GM23338 (cell line): ENCODE data around the gene PRPF31. TPM values are rescaled to one million over a fixed set of nuclear protein-coding genes. Genes with fewer than 3 reads are reported as not detected.

Experiments
- ATAC-seq: fragments of 200-7000 bp; cut with Tn5 transposase; 3 replicates; pipeline ENCODE4 v1.9.1; 2020
- DNase-seq: peaks from one replicate; pipeline ENCODE4 v3.0.0-alpha.2; 2015; ENCODE audit warnings: low spot score
- H2AFZ ChIP-seq: fragments of 200-600 bp; sonication (generic); 2 replicates; pipeline ENCODE4 v1.8.0; 2016; ENCODE audit warnings: antibody characterized with exemption, mild to moderate bottlenecking, moderate library complexity
- H3F3A ChIP-seq: fragments of 200-600 bp; sonication (generic); replicated peaks from 2 replicates; pipeline ENCODE4 v1.8.0; 2017; ENCODE audit warnings: antibody characterized with exemption, mixed run types, low read depth
- H3K27ac ChIP-seq: fragments of 200-600 bp; sonication (generic); 2 replicates; pipeline ENCODE4 v1.6.1; 2016; ENCODE audit warnings: low read depth
- H3K27me3 ChIP-seq: fragments of 200-600 bp; sonication (generic); 2 replicates; pipeline ENCODE4 v1.8.0; 2016; ENCODE audit warnings: mild to moderate bottlenecking, mixed run types, moderate library complexity; ENCODE audit not compliant: insufficient read depth
- H3K36me3 ChIP-seq: fragments of 200-600 bp; sonication (generic); 2 replicates; pipeline ENCODE4 v1.8.0; 2016; ENCODE audit warnings: mild to moderate bottlenecking; ENCODE audit not compliant: insufficient read depth
- H3K4me1 ChIP-seq: fragments of 200-600 bp; sonication (generic); 2 replicates; pipeline ENCODE4 v1.8.0; 2016; ENCODE audit warnings: mild to moderate bottlenecking, moderate library complexity; ENCODE audit not compliant: insufficient read depth
- H3K4me2 ChIP-seq: fragments of 200-600 bp; sonication (generic); 2 replicates; pipeline ENCODE4 v1.7.1; 2017; ENCODE audit warnings: mixed run types
- H3K4me3 ChIP-seq: fragments of 200-600 bp; sonication (generic); 2 replicates; pipeline ENCODE4 v1.6.1; 2016; ENCODE audit warnings: mixed run types
- H3K79me2 ChIP-seq: fragments of 200-600 bp; sonication (generic); replicated peaks from 2 replicates; pipeline ENCODE4 v1.8.0; 2017; ENCODE audit warnings: mild to moderate bottlenecking; ENCODE audit not compliant: insufficient read depth
- H3K9me2 ChIP-seq: fragments of 200-600 bp; sonication (generic); 2 replicates; pipeline ENCODE4 v1.8.0; 2017; ENCODE audit not compliant: insufficient read depth
- H4K20me1 ChIP-seq: fragments of 200-600 bp; sonication (generic); replicated peaks from 2 replicates; pipeline ENCODE4 v1.8.0; 2017; ENCODE audit warnings: mild to moderate bottlenecking; ENCODE audit not compliant: insufficient read depth
- H3K27ac Mint-ChIP-seq: 2 replicates; pipeline ENCODE4 v1.8.0; 2020; ENCODE audit warnings: inconsistent platforms, mild to moderate bottlenecking, moderate library complexity, mixed read lengths
- H3K27me3 Mint-ChIP-seq: 3 replicates; pipeline ENCODE4 v1.8.0; 2022; ENCODE audit warnings: low read depth, mild to moderate bottlenecking, moderate library complexity, mixed read lengths, inconsistent platforms; ENCODE audit not compliant: insufficient read depth, poor library complexity
- H3K36me3 Mint-ChIP-seq: 3 replicates; pipeline ENCODE4 v1.8.0; 2021; ENCODE audit warnings: low read depth, mild to moderate bottlenecking, inconsistent platforms, moderate library complexity, mixed read lengths
- H3K4me1 Mint-ChIP-seq: 3 replicates; pipeline ENCODE4 v1.8.0; 2020; ENCODE audit warnings: mild to moderate bottlenecking, inconsistent platforms, mixed read lengths
- H3K4me3 Mint-ChIP-seq: 3 replicates; pipeline ENCODE4 v1.8.0; 2021; ENCODE audit warnings: moderate library complexity, mild to moderate bottlenecking, inconsistent platforms, mixed read lengths
- H3K9me3 Mint-ChIP-seq: 3 replicates; pipeline ENCODE4 v1.8.0; 2020; ENCODE audit warnings: moderate library complexity, mild to moderate bottlenecking, inconsistent platforms, mixed read lengths
- CREB1 ChIP-seq: fragments of 250-450 bp; sonication (Bioruptor Pico); IDR thresholded peaks from 2 replicates; pipeline ENCODE4 v1.5.0; 2020; ENCODE audit warnings: low read depth, mild to moderate bottlenecking, moderate library complexity
- CTCF ChIP-seq, 2 experiments: fragments of 200-600 bp in 1 of 2; sonication (generic) in 1 of 2; conservative IDR thresholded peaks; 2 replicates each; pipeline versions ENCODE4 v1.5.1 to v1.6.1; 2016 to 2017; ENCODE audit warnings: antibody characterized with exemption in 2 of 2, low read depth in 2 of 2, mild to moderate bottlenecking in 2 of 2, moderate library complexity in 1 of 2
- ETS1 ChIP-seq: IDR thresholded peaks from 2 replicates; pipeline ENCODE4 v1.6.1; 2016; ENCODE audit warnings: antibody characterized with exemption
- EZH2 ChIP-seq: fragments of 200-600 bp; sonication (generic); IDR thresholded peaks from one replicate; pipeline ENCODE4 v1.8.0; 2017; ENCODE audit warnings: antibody characterized with exemption, mild to moderate bottlenecking, low read depth; ENCODE audit not compliant: unreplicated experiment
- JUNB ChIP-seq: IDR thresholded peaks from one replicate; pipeline ENCODE4 v1.6.1; 2016; ENCODE audit warnings: antibody characterized with exemption; ENCODE audit not compliant: unreplicated experiment
- NANOG ChIP-seq: IDR thresholded peaks from 2 replicates; pipeline ENCODE4 v1.6.1; 2016; ENCODE audit warnings: antibody characterized with exemption, borderline replicate concordance
- POLR2AphosphoS5 ChIP-seq: IDR thresholded peaks from 2 replicates; pipeline ENCODE4 v1.6.1; 2016; ENCODE audit warnings: antibody characterized with exemption, low read depth
- STAT1 ChIP-seq: IDR thresholded peaks from one replicate; pipeline ENCODE4 v1.6.1; 2016; ENCODE audit warnings: antibody characterized with exemption; ENCODE audit not compliant: unreplicated experiment
- ZNF331 ChIP-seq: fragments of 250-450 bp; sonication (Bioruptor Pico); IDR thresholded peaks from 2 replicates; pipeline ENCODE4 v1.5.0; 2020; ENCODE audit warnings: low read depth, mild to moderate bottlenecking, moderate library complexity
- polyA plus RNA-seq: library from polyadenylated mRNA; unstranded; fragments of >200 nt; fragmentation: Nextera tagmentation; extraction: Ambion mirVana; gene quantifications from 2 replicates; pipeline ENCODE4 v1.2.1, GENCODE V29; 2016
- total RNA-seq: library from RNA; depleted of rRNA; stranded (reverse); fragments of >200 nt; shearing (Covaris generic); gene quantifications from 2 replicates; pipeline ENCODE4 v1.2.3, GENCODE V29; 2014

PRPF31 gene
- total and polyA plus RNA-seq, 2 experiments from 2014 or later = 83.3 to 94.2 TPM

- no peak overlapping the region for H3K4me3 Mint-ChIP-seq
- H3K27ac Mint-ChIP-seq = no peak overlapping the region
- Histone ChIP-seq H3K4me3 (no peak overlapping the region), H3K27me3 (no peaks in the 10 kb centered on the region), H3F3A (no peaks in the 10 kb centered on the region), H3K36me3 (no peaks in the 10 kb centered on the region), H2AFZ (no peak overlapping the region), H3K9me2 (0 out of 2 replicates have a peak, but pooled peaks cover 1% of the 10 kb centered on the region), H4K20me1 (no peaks in the 10 kb centered on the region), H3K27ac (no peak overlapping the region), H3K4me2 (no peak overlapping the region), H3K79me2 (no peaks in the 10 kb centered on the region), H3K4me1 (no peaks in the 10 kb centered on the region)
- H3K4me1 Mint-ChIP-seq = peaks cover 3% of the 10 kb centered on the region; the same call in 1 of the 3 replicates
- no peaks in the 10 kb centered on the region; the same call in 2 of the 3 replicates for H3K36me3 Mint-ChIP-seq
- peaks cover 5% of the 10 kb centered on the region for H3K9me3 Mint-ChIP-seq
- no peak for DNase-seq
- TF ChIP-seq ETS1 (no peak), NANOG (no peak), JUNB (no peak), CREB1 (CRISPR knock-in tag) (no peak), STAT1 (no peak), CTCF (conservative IDR thresholded peaks at IDR 0.05; ENCODE audit: low read depth in 2 of 2) (no peak), ZNF331 (CRISPR knock-in tag) (no peak), EZH2 (no peak)
- peaks cover 12% of the 10 kb centered on the region for H3K27me3 Mint-ChIP-seq
- no peak for ATAC-seq
Measured at GRCh38 chr19:54074851-54075250, 40.7 kb upstream of the PRPF31 start.

GRCh38 chr19:54077334-54077733, 38.2 kb upstream of the PRPF31 start:
- H2AFZ ChIP-seq = no peak overlapping the region
- H3K9me3 Mint-ChIP-seq = peaks cover 22% of the 10 kb centered on the region
- H3F3A ChIP-seq = no peaks in the 10 kb centered on the region
- no peak overlapping the region for H3K4me3 Mint-ChIP-seq
- DNase-seq = no peak
- H3K27me3 ChIP-seq = no peaks in the 10 kb centered on the region
- ATAC-seq = no peak
- H3K27ac Mint-ChIP-seq = no peak overlapping the region
- no peak overlapping the region for H3K27ac ChIP-seq
- no peak overlapping the region for H3K4me3 ChIP-seq
- TF ChIP-seq STAT1 (no peak), CTCF (conservative IDR thresholded peaks at IDR 0.05; ENCODE audit: low read depth in 2 of 2) (no peak), POLR2AphosphoS5 (no peak)
- H3K36me3 Mint-ChIP-seq = peaks cover 3% of the 10 kb centered on the region
- H3K27me3 Mint-ChIP-seq = peaks cover 8% of the 10 kb centered on the region
- H3K4me2 ChIP-seq = no peak overlapping the region
- H4K20me1 ChIP-seq = no peaks in the 10 kb centered on the region
- no peaks in the 10 kb centered on the region for H3K79me2 ChIP-seq
- H3K36me3 ChIP-seq = no peaks in the 10 kb centered on the region
- no peaks in the 10 kb centered on the region for H3K9me2 ChIP-seq
- H3K4me1 Mint-ChIP-seq = peaks cover 3% of the 10 kb centered on the region; the same call in 1 of the 3 replicates
- H3K4me1 ChIP-seq = no peaks in the 10 kb centered on the region
